Fibroblast of lung (primary cell): Measurements from ENCODE around the gene PPP3CB.

ENCODE experiments used
- CTCF ChIP-seq, 2 donors: IDR thresholded peaks in 1 of 2; conservative IDR thresholded peaks in 1 of 2; 1 replicate in 1 of 2; 2 replicates in 1 of 2; pipeline ENCODE4 v1.5.1; 2011 to 2012; ENCODE audit warnings: low read length in 2 of 2, control low read depth in 1 of 2, inconsistent platforms in 1 of 2, low read depth in 1 of 2, mild to moderate bottlenecking in 1 of 2
- EZH2 ChIP-seq: IDR thresholded peaks from 2 replicates; pipeline ENCODE4 v1.5.1; 2012; ENCODE audit warnings: low read length, control low read depth, mild to moderate bottlenecking; ENCODE audit errors: missing control alignments

GRCh38 chr10:73509695-73510094 is 13.9 kb upstream of the PPP3CB start:
- TF ChIP-seq CTCF (conservative IDR thresholded peaks at IDR 0.05 in 1 of 2, IDR thresholded peaks at IDR 0.05 in 1 of 2; ENCODE audit: low read depth in 1 of 2, low read length in 2 of 2) (no peak), EZH2 (no peak)
